Tibial nerve (tissue), 4 donors: Measurements from ENCODE around the gene ANO2. TPM values are rescaled to one million over a fixed set of nuclear protein-coding genes. Genes with fewer than 3 reads are reported as not detected.

Experiments used
- DNase-seq, 2 donors: peaks; one replicate each; pipeline ENCODE4 v3.0.0-alpha.2; 2019; ENCODE audit warnings: low spot score in 2 of 2
- H3K27ac ChIP-seq, 4 donors: fragments of 200-600 bp; sonication (generic) in 3 of 4; one replicate each; pipeline ENCODE4 v1.5.1; 2017 to 2019; ENCODE audit warnings: mild to moderate bottlenecking in 1 of 4
- H3K27me3 ChIP-seq, 2 donors: fragments of 200-600 bp; sonication (generic) in 1 of 2; one replicate each; pipeline versions ENCODE4 v1.5.1 to v1.6.0; 2017 to 2019
- H3K36me3 ChIP-seq, 3 donors: fragments of 200-600 bp; sonication (generic); one replicate each; pipeline ENCODE4 v1.5.1; 2018 to 2019
- H3K4me1 ChIP-seq, 4 donors: fragments of 200-600 bp; sonication (generic) in 3 of 4; one replicate each; pipeline ENCODE4 v1.5.1; 2017 to 2019
- H3K4me3 ChIP-seq, 4 donors: fragments of 200-600 bp; sonication (generic) in 3 of 4; one replicate each; pipeline ENCODE4 v1.5.1; 2017 to 2019; ENCODE audit warnings: mild to moderate bottlenecking in 1 of 4, moderate library complexity in 1 of 4
- H3K9me3 ChIP-seq, 4 donors: fragments of 200-600 bp; sonication (generic) in 3 of 4; one replicate each; pipeline ENCODE4 v1.5.1; 2017 to 2019
- EP300 ChIP-seq, 2 donors: sonication (generic); formaldehyde crosslinking; IDR thresholded peaks; one replicate each; pipeline ENCODE4 v1.6.1; 2017; ENCODE audit warnings: antibody characterized with exemption in 2 of 2, mild to moderate bottlenecking in 1 of 2
- POLR2A ChIP-seq, 2 donors: fragments of 450-650 bp; IDR thresholded peaks; one replicate each; pipeline ENCODE4 v1.6.1; 2017; ENCODE audit warnings: antibody characterized with exemption in 2 of 2, mild to moderate bottlenecking in 2 of 2, moderate library complexity in 2 of 2
- WGBS, 2 donors: methylation state at CpG; one replicate each; pipeline ENCODE4 v1.1.5; 2018; 5-methylcytosine and 5-hydroxymethylcytosine counted together
- total RNA-seq, 4 donors: library from RNA; depleted of rRNA; stranded (reverse); fragments of >200 nt; gene quantifications; one replicate each; pipeline ENCODE4 v1.1.0, GENCODE V29; 2016
- TF ChIP-seq, protein P1 (sequence below), 5 experiments: fragments of 200-600 bp in 3 of 5; fragments of 450-650 bp in 2 of 5; sonication (generic) in 3 of 5; IDR thresholded peaks; one replicate each; pipeline ENCODE4 v1.5.1; 2016 to 2019; ENCODE audit warnings: antibody characterized with exemption in 5 of 5, mild to moderate bottlenecking in 3 of 5, moderate library complexity in 2 of 5

Gene ANO2
- total RNA-seq, 4 donors from 2014 or later = 13.8 to 23.2 (median 21.3) TPM

DNA sequence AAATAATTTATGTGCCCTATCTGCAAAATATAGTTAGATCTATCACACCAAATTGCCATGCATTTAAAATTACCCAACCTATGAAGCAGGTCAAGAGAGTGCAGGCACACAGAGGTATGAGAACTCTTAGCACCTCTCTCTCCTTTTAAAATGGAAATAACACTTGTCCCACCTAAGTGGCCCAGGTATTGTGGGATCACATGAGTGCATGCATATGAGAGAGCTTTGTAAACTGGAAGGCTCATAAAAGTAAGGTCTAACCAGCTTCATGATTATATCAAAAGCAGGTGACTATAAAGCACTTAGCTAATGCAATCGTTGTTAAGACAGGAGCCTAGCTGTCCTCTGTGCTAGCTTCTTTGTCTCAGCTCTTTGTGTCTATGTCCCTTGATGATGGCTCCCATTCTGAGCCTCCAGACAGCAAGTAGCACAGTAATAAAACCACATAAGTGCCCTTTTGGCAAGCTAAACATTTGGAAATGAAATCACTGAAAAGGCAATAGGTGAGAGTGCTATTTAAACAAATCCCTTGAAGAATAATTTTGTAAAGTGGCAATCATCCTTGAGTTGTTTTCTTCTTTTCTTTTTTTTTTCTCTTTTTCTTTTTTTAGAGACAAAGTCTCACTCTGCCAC, 294.1 kb downstream of the ANO2 start:
- TF ChIP-seq, protein P1, sequence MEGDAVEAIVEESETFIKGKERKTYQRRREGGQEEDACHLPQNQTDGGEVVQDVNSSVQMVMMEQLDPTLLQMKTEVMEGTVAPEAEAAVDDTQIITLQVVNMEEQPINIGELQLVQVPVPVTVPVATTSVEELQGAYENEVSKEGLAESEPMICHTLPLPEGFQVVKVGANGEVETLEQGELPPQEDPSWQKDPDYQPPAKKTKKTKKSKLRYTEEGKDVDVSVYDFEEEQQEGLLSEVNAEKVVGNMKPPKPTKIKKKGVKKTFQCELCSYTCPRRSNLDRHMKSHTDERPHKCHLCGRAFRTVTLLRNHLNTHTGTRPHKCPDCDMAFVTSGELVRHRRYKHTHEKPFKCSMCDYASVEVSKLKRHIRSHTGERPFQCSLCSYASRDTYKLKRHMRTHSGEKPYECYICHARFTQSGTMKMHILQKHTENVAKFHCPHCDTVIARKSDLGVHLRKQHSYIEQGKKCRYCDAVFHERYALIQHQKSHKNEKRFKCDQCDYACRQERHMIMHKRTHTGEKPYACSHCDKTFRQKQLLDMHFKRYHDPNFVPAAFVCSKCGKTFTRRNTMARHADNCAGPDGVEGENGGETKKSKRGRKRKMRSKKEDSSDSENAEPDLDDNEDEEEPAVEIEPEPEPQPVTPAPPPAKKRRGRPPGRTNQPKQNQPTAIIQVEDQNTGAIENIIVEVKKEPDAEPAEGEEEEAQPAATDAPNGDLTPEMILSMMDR (IDR thresholded peaks at IDR 0.05) = no peak
- TF ChIP-seq EP300 (IDR thresholded peaks at IDR 0.05) = no peak
- TF ChIP-seq POLR2A (IDR thresholded peaks at IDR 0.05) = no peak
- H3K4me1 ChIP-seq = no peaks in the 10 kb centered on the region
- H3K27me3 ChIP-seq = no peaks in the 10 kb centered on the region
- H3K9me3 ChIP-seq = no peaks in the 10 kb centered on the region
- WGBS, 2 donors = 16 to 21% methylated on average over 1 of the region's 1 CpG
- no peak for DNase-seq
- H3K4me3 ChIP-seq = no peak overlapping the region
- H3K27ac ChIP-seq = no peak overlapping the region
- H3K36me3 ChIP-seq = no peaks in the 10 kb centered on the region

- Histone ChIP-seq H3K4me1 (no peaks in the 10 kb centered on the region), H3K4me3 (no peak overlapping the region), H3K27me3 (no peaks in the 10 kb centered on the region), H3K9me3 (no peaks in the 10 kb centered on the region), H3K27ac (no peak overlapping the region), H3K36me3 (no peaks in the 10 kb centered on the region)
- no peak for DNase-seq
- 59 to 76% methylated on average over 2 of the region's 2 CpGs for WGBS, 2 donors
- TF ChIP-seq, protein P1 (IDR thresholded peaks at IDR 0.05) = no peak
- no peak for TF ChIP-seq EP300 (IDR thresholded peaks at IDR 0.05)
Observed at GRCh38 chr12:5650281-5650680, 294.8 kb downstream of the ANO2 start.

DNA sequence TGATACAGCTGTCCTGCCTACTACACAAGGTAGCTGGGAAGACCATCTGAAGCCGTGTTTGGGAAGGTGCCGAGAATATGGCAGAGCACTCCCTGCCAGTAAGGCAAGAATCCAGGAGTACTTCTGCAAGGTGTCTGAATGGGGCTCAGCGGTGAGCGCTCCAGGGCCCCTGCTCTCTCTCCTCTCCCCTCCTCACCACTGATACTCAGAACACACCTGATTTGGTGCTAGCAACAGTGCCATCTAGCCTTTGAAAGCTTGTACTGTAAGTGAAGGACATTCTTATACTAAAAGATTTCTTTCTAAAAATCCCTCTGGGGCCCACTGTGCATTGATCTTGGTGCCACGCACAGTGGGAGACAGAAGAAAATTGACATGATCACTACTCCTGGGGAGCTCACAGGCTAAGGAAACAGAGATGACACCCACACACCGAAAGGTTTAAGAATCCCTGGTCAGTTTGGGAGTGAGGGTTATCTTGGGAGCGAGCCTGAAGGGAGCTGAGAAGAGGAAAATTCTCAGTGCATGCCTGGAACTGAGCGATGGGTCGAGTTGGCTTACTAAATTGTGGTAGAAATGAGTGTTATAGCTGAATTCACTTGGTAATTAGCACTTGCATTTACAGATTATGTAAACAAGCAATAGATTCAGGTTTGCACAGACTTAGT, 296.2 kb downstream of the ANO2 start:
- H3K27me3 ChIP-seq = no peaks in the 10 kb centered on the region
- no peak overlapping the region for H3K4me3 ChIP-seq
- H3K9me3 ChIP-seq = no peaks in the 10 kb centered on the region
- WGBS, 2 donors = 34 to 39% methylated on average over 9 of the region's 9 CpGs
- no peak for TF ChIP-seq EP300 (IDR thresholded peaks at IDR 0.05)
- TF ChIP-seq, protein P1 (IDR thresholded peaks at IDR 0.05) = peak in 3 of 5 experiments; percentile 11 to 39 (median 31)
- TF ChIP-seq POLR2A (IDR thresholded peaks at IDR 0.05) = no peak
- H3K4me1 ChIP-seq = no peaks in the 10 kb centered on the region
- no peaks in the 10 kb centered on the region for H3K36me3 ChIP-seq
- H3K27ac ChIP-seq = no peak overlapping the region
- peak in 1 of 2 donors; percentile 29 for DNase-seq

GRCh38 chr12:5643266-5643665, 301.8 kb downstream of the ANO2 start:
- Histone ChIP-seq H3K27me3 (no peaks in the 10 kb centered on the region), H3K9me3 (no peaks in the 10 kb centered on the region), H3K36me3 (no peaks in the 10 kb centered on the region), H3K27ac (no peak overlapping the region), H3K4me3 (no peak overlapping the region), H3K4me1 (no peaks in the 10 kb centered on the region)
- DNase-seq = no peak
- 38 to 39% methylated on average over 2 of the region's 2 CpGs for WGBS, 2 donors
- no peak for TF ChIP-seq POLR2A (IDR thresholded peaks at IDR 0.05)

DNA sequence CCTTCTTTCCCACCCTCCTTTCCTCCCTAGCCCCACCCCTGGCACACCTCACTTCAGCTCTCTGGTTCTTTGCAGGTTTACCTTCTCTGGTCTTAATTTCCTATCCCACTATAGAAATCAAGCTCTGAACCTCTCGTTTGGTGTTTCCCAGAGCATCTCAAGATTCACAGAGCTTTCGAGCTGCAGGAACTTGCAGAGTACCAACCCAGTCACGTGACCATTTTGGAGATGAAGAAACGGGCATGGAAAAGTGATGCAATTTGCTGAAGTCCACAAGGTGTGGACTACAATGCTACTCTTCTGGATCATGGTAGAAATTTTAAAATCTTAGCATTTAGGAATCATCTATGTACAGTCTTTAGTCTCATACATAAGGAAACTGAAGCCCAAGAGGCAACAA, 307.4 kb downstream of the ANO2 start:
- Histone ChIP-seq H3K27me3 (no peaks in the 10 kb centered on the region), H3K9me3 (no peaks in the 10 kb centered on the region), H3K4me1 (no peaks in the 10 kb centered on the region), H3K36me3 (no peaks in the 10 kb centered on the region), H3K27ac (no peak overlapping the region), H3K4me3 (no peak overlapping the region)
- WGBS, 2 donors = 82 to 84% methylated on average over 4 of the region's 4 CpGs
- DNase-seq = no peak
- TF ChIP-seq, protein P1 (IDR thresholded peaks at IDR 0.05) = no peak
- TF ChIP-seq POLR2A (IDR thresholded peaks at IDR 0.05) = no peak
- TF ChIP-seq EP300 (IDR thresholded peaks at IDR 0.05) = no peak
